ENCODE data around the gene HBA2. TPM values are rescaled to one million over a fixed set of nuclear protein-coding genes. Genes with fewer than 3 reads are reported as not detected.

HBA2 gene
- total and polyA plus RNA-seq, 9 of the 15 experiments (the other 6 are each of a cell fraction or from before 2014, with no cell fraction given), result 40.4 to 853 (median 286) TPM

DNA sequence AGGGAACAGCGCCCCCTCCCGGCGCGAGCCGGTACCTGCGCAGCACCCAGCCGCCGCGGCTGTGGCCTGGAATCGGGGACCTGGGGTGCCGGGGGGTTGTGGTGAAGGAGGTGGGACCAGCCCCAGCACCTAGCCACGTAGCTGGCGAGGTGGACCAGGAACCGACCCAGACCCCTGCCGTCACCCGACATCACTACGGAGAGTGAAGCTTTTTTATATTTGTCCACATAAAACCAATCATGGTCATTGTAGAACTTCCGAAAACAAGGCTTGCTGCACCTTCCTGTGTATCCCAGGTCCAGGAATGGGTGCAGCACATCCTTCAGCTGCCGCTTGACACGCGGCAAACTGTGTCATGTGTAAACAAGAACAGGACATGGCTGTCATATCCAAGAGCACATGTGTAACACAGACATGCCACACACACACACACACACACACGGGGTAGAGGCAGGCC, 8.9 kb downstream of the HBA2 start (continued):
- no peak for TF ChIP-seq SP2 (IDR thresholded peaks at IDR 0.05; ENCODE audit: extremely low read depth, low read depth, low read length, poor library complexity, severe bottlenecking)
- 0 out of 2 replicates have a peak, but pooled peaks have one; percentile 11 for TF ChIP-seq ATF7 (IDR thresholded peaks at IDR 0.05)
- no peak for TF ChIP-seq NKRF (IDR thresholded peaks at IDR 0.05; ENCODE audit: borderline replicate concordance)
- TF ChIP-seq SMARCE1 (IDR thresholded peaks at IDR 0.05), result peak; percentile 38; the same call in 1 of the 2 replicates
- TF ChIP-seq, protein P1, sequence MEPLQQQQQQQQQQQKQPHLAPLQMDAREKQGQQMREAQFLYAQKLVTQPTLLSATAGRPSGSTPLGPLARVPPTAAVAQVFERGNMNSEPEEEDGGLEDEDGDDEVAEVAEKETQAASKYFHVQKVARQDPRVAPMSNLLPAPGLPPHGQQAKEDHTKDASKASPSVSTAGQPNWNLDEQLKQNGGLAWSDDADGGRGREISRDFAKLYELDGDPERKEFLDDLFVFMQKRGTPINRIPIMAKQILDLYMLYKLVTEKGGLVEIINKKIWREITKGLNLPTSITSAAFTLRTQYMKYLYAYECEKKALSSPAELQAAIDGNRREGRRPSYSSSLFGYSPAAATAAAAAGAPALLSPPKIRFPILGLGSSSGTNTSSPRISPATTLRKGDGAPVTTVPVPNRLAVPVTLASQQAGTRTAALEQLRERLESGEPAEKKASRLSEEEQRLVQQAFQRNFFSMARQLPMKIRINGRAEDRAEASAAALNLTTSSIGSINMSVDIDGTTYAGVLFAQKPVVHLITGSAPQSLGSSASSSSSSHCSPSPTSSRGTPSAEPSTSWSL (CRISPR knock-in tag; IDR thresholded peaks at IDR 0.05; ENCODE audit: borderline replicate concordance), result 0 out of 2 replicates have a peak, but pooled peaks have one; percentile 6
- TF ChIP-seq, protein P2, sequence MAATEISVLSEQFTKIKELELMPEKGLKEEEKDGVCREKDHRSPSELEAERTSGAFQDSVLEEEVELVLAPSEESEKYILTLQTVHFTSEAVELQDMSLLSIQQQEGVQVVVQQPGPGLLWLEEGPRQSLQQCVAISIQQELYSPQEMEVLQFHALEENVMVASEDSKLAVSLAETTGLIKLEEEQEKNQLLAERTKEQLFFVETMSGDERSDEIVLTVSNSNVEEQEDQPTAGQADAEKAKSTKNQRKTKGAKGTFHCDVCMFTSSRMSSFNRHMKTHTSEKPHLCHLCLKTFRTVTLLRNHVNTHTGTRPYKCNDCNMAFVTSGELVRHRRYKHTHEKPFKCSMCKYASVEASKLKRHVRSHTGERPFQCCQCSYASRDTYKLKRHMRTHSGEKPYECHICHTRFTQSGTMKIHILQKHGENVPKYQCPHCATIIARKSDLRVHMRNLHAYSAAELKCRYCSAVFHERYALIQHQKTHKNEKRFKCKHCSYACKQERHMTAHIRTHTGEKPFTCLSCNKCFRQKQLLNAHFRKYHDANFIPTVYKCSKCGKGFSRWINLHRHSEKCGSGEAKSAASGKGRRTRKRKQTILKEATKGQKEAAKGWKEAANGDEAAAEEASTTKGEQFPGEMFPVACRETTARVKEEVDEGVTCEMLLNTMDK (IDR thresholded peaks at IDR 0.05; ENCODE audit: borderline replicate concordance, insufficient read depth, low read depth, low read length, poor library complexity, severe bottlenecking), result peak; percentile 96
- TF ChIP-seq SMARCC2 (IDR thresholded peaks at IDR 0.05; ENCODE audit: low read depth), result 0 out of 2 replicates have a peak, but pooled peaks have one; percentile 71
- peak; percentile 75 to 80; a peak in 3 of 4 replicates for TF ChIP-seq NRF1 (conservative IDR thresholded peaks at IDR 0.05 in 1 of 2, IDR thresholded peaks at IDR 0.05 in 1 of 2)
- no peak for TF ChIP-seq NR4A1 (CRISPR knock-in tag; IDR thresholded peaks at IDR 0.05)
- 0 out of 2 replicates have a peak, but pooled peaks have one; percentile 18 for TF ChIP-seq NR4A1 (tag; IDR thresholded peaks at IDR 0.05)
- no peak for TF ChIP-seq MLLT1 (IDR thresholded peaks at IDR 0.05)
- peak; percentile 42; the same call in 1 of the 2 replicates for TF ChIP-seq XRCC5 (IDR thresholded peaks at IDR 0.05; ENCODE audit: low read depth, low read length)
- TF ChIP-seq, protein P3, sequence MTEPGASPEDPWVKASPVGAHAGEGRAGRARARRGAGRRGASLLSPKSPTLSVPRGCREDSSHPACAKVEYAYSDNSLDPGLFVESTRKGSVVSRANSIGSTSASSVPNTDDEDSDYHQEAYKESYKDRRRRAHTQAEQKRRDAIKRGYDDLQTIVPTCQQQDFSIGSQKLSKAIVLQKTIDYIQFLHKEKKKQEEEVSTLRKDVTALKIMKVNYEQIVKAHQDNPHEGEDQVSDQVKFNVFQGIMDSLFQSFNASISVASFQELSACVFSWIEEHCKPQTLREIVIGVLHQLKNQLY (CRISPR knock-in tag; conservative IDR thresholded peaks at IDR 0.05), result no peak
- no peak for TF ChIP-seq GTF3C2 (IDR thresholded peaks at IDR 0.05; ENCODE audit: borderline replicate concordance, extremely low read depth, insufficient read length)
- peak; percentile 38; the same call in 1 of the 2 replicates for TF ChIP-seq ILF3 (IDR thresholded peaks at IDR 0.05; ENCODE audit: borderline replicate concordance)
- no peak for TF ChIP-seq HDAC2 (IDR thresholded peaks at IDR 0.05)
